ENCODE measurements around the gene TMPRSS6.

The TMPRSS6 gene

GRCh38 chr22:37024339-37025157 lies 85.0 kb downstream of the TMPRSS6 start:
- DNase-seq: no peak

DNA sequence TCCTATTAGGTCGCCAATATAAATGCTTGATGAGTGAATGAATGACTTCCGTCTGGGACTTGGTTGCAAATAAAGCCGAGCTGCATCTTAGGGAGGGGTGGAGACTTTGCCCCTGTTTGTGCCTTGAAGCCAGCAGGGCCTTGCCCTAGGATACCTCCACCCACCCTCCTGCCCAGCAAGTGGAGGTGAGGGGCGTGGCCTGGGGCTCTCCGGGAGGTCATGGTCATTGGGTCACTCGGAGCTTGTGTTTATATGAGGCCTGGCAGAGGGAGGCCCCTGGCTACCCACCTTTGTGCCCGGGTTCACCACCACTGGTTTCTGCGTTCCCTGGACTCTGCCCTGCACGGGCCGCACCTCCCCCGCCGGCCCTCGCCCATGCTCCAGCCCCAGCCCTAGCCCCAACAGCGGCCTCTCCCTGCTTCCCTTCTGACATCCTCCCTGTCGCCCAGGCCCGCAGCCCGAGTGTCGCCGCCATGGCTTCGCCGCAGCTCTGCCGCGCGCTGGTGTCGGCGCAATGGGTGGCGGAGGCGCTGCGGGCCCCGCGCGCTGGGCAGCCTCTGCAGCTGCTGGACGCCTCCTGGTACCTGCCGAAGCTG lies 85.7 kb downstream of the TMPRSS6 start:
- no peak for DNase-seq

GRCh38 chr22:37022483-37023337 lies 86.8 kb downstream of the TMPRSS6 start:
- no peak for DNase-seq

DNA sequence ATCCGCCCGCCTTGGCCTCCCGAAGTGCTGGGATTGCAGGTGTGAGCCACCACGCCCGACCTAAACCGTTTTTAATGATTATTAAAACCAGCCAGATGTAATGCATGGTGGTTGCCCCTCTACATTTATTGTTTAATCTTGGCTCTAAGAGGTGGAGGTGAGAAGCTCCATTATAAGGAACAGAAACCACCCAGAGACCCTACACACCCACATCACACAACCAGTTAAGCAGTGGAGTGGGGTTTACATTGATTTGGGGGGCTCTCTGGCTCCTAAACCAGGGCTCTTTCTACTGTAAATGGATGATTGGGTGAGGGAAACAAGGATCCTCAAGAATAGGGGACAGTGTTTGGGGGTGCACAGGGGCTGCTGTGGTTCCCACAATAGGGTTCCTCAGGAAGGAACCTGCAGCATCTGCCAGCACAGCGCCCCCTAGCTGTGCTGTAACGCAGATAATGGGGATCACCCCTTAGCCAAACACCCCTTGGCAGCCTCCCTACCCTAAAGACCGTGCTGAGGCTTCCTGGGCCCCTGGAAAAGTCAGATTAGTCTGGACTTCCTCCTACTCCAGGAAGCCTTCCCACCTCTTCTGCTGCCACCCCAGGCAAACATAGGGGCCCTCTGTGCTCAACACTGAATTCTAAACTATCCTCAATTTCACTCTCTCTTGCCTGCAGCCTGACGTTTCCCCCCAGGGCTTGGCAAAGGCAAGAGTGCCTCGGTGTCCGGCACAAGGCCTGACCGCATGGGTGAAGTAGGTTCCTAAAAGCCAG lies 87.6 kb downstream of the TMPRSS6 start:
- peak; percentile 82 for DNase-seq

DNA sequence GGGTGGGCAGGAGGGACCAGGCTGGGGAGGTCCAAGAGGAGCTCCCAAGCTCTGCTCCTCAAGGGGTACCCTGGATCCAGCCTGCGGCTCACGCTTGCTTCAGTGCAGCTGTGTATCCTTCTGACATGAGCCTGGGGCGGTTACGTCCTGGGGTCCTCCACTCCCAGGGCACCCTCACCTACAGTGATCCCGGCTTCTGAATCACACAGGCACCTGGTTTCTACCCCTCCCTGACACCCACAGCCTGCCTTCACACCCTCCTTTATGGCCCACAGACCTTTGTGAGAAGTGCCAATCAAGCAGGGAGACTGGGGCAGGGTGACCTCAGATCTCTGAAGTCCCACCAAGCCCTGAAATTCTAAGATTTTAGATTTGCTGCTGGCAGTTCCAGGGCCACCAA lies 88.5 kb downstream of the TMPRSS6 start:
- DNase-seq: no peak

DNA sequence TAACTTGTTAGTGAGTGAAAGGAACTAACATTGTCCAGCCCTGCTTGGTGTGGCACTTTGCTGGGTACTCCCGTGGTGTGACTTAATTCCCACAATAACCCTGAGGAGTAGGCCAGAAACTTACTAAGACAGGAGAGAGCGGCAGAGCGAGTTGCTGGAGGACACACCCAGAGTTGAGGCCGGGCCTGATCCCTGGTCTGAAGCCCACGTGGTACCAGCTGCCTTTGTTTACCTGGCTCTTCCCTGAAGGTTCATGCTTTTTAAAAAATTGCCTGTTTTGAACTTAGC lies 89.4 kb downstream of the TMPRSS6 start:
- no peak for DNase-seq

- peak; percentile 70 for DNase-seq
Observed at GRCh38 chr22:37019309-37020191, 90.0 kb downstream of the TMPRSS6 start, which contains the start of the genes MPST and TST. TSS of gene MPST (plus strand) at chr22:37019742. CDS start at chr22:37019837, 95 bp downstream. TSS of gene TST (minus strand) at chr22:37019447. CDS start at chr22:37018732, 715 bp downstream.

- no peak for DNase-seq
Observed at GRCh38 chr22:37018815-37019308, 90.7 kb downstream of the TMPRSS6 start.

DNA sequence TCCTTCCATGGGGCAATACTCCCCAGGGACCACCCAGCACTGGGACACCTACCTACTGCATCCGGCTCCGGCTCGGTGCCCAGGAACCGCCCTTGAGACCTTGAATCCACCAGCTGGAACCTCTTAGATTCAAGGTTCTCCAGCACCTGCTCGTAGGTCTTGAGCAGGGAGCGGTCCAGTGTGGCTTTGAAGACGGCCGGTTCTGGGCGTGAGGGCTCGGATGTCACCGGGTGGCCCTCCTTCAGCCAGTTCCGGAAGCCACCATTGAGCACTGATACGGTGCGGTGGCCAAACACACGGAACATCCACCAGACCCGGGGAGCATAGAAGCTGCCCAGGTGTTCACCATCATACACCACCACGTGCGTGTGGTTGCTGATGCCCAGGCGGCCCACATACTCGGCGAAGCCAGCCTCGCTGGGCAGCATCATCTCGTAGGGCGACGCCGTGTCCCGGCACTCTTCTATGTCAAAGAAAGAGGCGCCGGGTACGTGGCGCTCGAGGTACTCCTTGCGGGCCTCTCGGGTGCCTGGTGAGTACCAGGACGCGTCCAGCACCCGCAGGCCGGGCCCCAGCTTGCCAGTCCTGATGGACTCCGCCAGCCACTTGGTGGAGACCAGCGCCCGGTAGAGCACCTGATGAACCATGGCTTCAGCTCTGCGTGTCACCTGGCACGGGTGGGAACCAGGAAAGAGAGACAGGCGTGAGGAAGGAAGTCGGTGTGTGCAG lies 91.3 kb downstream of the TMPRSS6 start:
- DNase-seq: no peak

GRCh38 chr22:37017356-37017755 lies 92.2 kb downstream of the TMPRSS6 start:
- DNase-seq: no peak

- DNase-seq: no peak
Observed at GRCh38 chr22:37016134-37016910, 93.2 kb downstream of the TMPRSS6 start.

DNA sequence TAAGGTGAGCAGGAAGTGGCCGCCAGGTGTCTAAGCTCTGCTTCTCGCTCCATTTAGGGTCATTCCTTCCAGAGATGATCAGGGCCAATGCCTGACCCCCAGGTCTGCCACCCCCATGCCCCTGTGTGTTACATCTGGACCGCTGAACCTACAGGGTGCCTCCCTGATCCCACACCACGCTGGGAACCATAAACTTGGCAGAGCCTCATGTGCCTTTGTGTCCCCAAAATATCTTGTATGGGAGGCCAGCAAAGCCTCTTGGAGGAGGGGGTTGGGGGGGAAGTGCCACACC lies 94.0 kb downstream of the TMPRSS6 start:
- DNase-seq: no peak
